Mammary epithelial cell (primary cell): ENCODE results near the gene P2RX1.

Source experiments
- EZH2 ChIP-seq: IDR thresholded peaks from 2 replicates; pipeline ENCODE4 v1.6.1; 2012; ENCODE audit warnings: low read length, inconsistent platforms, borderline replicate concordance
- TF ChIP-seq, protein P1 (sequence below), 2 donors: IDR thresholded peaks in 1 of 2; conservative IDR thresholded peaks in 1 of 2; 2 replicates each; pipeline ENCODE4 v1.5.1; 2011 to 2012; ENCODE audit warnings: inconsistent platforms in 2 of 2, low read length in 2 of 2, mild to moderate bottlenecking in 2 of 2, control low read depth in 1 of 2, low read depth in 1 of 2; ENCODE audit not compliant: insufficient read depth in 1 of 2; ENCODE audit errors: extremely low read depth in 1 of 2

DNA sequence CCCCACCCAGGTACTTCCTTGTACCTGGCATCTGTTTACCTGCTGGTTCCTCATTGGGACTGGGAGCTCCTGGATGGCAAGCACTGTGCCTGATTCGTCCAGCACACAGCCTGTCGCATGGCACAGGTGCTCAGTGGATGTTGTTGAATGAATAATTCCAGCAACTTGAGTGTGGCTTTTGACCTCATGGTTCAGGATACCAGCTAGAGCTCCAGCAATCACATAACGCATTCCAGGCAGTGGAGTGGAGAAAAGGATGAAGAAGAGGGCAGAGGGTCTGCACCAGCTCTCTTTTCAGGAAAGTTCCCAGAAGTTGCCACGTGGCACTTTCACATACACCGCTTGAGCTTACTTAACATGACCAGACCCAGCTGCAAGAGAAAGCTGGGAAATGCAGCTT is 22.1 kb downstream of the P2RX1 start:
- TF ChIP-seq, protein P1, sequence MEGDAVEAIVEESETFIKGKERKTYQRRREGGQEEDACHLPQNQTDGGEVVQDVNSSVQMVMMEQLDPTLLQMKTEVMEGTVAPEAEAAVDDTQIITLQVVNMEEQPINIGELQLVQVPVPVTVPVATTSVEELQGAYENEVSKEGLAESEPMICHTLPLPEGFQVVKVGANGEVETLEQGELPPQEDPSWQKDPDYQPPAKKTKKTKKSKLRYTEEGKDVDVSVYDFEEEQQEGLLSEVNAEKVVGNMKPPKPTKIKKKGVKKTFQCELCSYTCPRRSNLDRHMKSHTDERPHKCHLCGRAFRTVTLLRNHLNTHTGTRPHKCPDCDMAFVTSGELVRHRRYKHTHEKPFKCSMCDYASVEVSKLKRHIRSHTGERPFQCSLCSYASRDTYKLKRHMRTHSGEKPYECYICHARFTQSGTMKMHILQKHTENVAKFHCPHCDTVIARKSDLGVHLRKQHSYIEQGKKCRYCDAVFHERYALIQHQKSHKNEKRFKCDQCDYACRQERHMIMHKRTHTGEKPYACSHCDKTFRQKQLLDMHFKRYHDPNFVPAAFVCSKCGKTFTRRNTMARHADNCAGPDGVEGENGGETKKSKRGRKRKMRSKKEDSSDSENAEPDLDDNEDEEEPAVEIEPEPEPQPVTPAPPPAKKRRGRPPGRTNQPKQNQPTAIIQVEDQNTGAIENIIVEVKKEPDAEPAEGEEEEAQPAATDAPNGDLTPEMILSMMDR (conservative IDR thresholded peaks at IDR 0.05 in 1 of 2, IDR thresholded peaks at IDR 0.05 in 1 of 2; ENCODE audit: extremely low read depth in 1 of 2, insufficient read depth in 1 of 2, low read depth in 1 of 2, low read length in 2 of 2) = no peak
- no peak for TF ChIP-seq EZH2
